OCI-LY1 (cell line): Measurements from ENCODE around the gene MRPS12.

Source experiments
- H2AFZ ChIP-seq: fragments of 200-600 bp; sonication (generic), shearing (Covaris generic); 2 replicates; pipeline ENCODE4 v1.6.0; 2014; ENCODE audit warnings: antibody characterized with exemption, mild to moderate bottlenecking, low read length
- H3F3A ChIP-seq: fragments of 200-600 bp; sonication (generic), shearing (Covaris generic); 2 replicates; pipeline ENCODE4 v1.6.0; 2014; ENCODE audit warnings: mild to moderate bottlenecking, antibody characterized with exemption, low read length, moderate library complexity; ENCODE audit not compliant: insufficient read depth
- H3K27ac ChIP-seq: fragments of 200-600 bp; sonication (generic); 2 replicates; pipeline ENCODE4 v1.5.1; 2014; ENCODE audit warnings: low read length, mixed run types, mild to moderate bottlenecking, low read depth; ENCODE audit not compliant: poor library complexity, severe bottlenecking
- H3K27me3 ChIP-seq: fragments of 200-600 bp; sonication (generic); 2 replicates; pipeline ENCODE4 v1.6.0; 2014; ENCODE audit warnings: antibody characterized with exemption, mild to moderate bottlenecking, low read length, moderate library complexity; ENCODE audit not compliant: insufficient read depth
- H3K36me3 ChIP-seq: fragments of 200-600 bp; sonication (generic); 2 replicates; pipeline ENCODE4 v1.6.1; 2014; ENCODE audit warnings: mild to moderate bottlenecking, antibody characterized with exemption, low read length, moderate library complexity, mixed read lengths; ENCODE audit not compliant: insufficient read depth
- H3K4me1 ChIP-seq: fragments of 200-600 bp; sonication (generic); 2 replicates; pipeline ENCODE4 v1.5.1; 2014; ENCODE audit warnings: mild to moderate bottlenecking, low read length, moderate library complexity; ENCODE audit not compliant: insufficient read depth, severe bottlenecking
- H3K4me2 ChIP-seq: fragments of 200-600 bp; sonication (generic), shearing (Covaris generic); 2 replicates; pipeline ENCODE4 v1.6.1; 2014; ENCODE audit warnings: low read length
- H3K4me3 ChIP-seq: fragments of 200-600 bp; sonication (generic); 2 replicates; pipeline ENCODE4 v1.5.1; 2014; ENCODE audit warnings: low read length, low read depth, mild to moderate bottlenecking, mixed read lengths; ENCODE audit not compliant: poor library complexity, severe bottlenecking
- H3K79me2 ChIP-seq: fragments of 200-600 bp; shearing (Covaris generic); 2 replicates; pipeline ENCODE4 v1.6.1; 2016; ENCODE audit warnings: mixed run types, low read length, mixed read lengths; ENCODE audit not compliant: insufficient read depth
- H3K9ac ChIP-seq: fragments of 200-600 bp; sonication (generic), shearing (Covaris generic); 2 replicates; pipeline ENCODE4 v1.6.1; 2014; ENCODE audit warnings: mild to moderate bottlenecking, low read length, mixed read lengths
- H3K9me2 ChIP-seq: fragments of 200-600 bp; sonication (generic), shearing (Covaris generic); 2 replicates; pipeline ENCODE4 v1.6.1; 2014; ENCODE audit warnings: low read depth, mild to moderate bottlenecking, low read length, mixed read lengths
- H3K9me3 ChIP-seq: fragments of 200-600 bp; shearing (Covaris generic); 2 replicates; pipeline ENCODE4 v1.6.1; 2014; ENCODE audit warnings: low read length, mixed read lengths
- H4K20me1 ChIP-seq: fragments of 200-600 bp; sonication (generic), shearing (Covaris generic); 2 replicates; pipeline ENCODE4 v1.6.0; 2016; ENCODE audit warnings: mild to moderate bottlenecking, low read length; ENCODE audit not compliant: insufficient read depth
- EZH2 ChIP-seq: fragments of 200-600 bp; sonication (generic), shearing (Covaris generic); IDR thresholded peaks from 2 replicates; pipeline ENCODE4 v1.8.0; 2017; ENCODE audit warnings: borderline replicate concordance, mixed run types, mild to moderate bottlenecking, antibody characterized with exemption, low read length, moderate library complexity, mixed read lengths
- TF ChIP-seq, protein P1 (sequence below): fragments of 200-600 bp; sonication (generic), shearing (Covaris generic); IDR thresholded peaks from 2 replicates; pipeline ENCODE4 v1.5.1; 2017; ENCODE audit warnings: mild to moderate bottlenecking, antibody characterized with exemption, low read length, moderate library complexity, mixed read lengths

Gene MRPS12

GRCh38 chr19:38905620-38906019 lies 25.1 kb upstream of the MRPS12 start:
- H3K79me2 ChIP-seq: peaks cover 12% of the 10 kb centered on the region
- no peaks in the 10 kb centered on the region for H4K20me1 ChIP-seq
- no peaks in the 10 kb centered on the region for H3K9me2 ChIP-seq
- H3K27me3 ChIP-seq: no peaks in the 10 kb centered on the region
- H3K36me3 ChIP-seq: peaks cover 51% of the 10 kb centered on the region
- no peak overlapping the region for H3K27ac ChIP-seq
- no peak overlapping the region for H3K4me3 ChIP-seq
- H3K4me2 ChIP-seq: no peak overlapping the region
- H3K9ac ChIP-seq: no peak overlapping the region
- TF ChIP-seq, protein P1, sequence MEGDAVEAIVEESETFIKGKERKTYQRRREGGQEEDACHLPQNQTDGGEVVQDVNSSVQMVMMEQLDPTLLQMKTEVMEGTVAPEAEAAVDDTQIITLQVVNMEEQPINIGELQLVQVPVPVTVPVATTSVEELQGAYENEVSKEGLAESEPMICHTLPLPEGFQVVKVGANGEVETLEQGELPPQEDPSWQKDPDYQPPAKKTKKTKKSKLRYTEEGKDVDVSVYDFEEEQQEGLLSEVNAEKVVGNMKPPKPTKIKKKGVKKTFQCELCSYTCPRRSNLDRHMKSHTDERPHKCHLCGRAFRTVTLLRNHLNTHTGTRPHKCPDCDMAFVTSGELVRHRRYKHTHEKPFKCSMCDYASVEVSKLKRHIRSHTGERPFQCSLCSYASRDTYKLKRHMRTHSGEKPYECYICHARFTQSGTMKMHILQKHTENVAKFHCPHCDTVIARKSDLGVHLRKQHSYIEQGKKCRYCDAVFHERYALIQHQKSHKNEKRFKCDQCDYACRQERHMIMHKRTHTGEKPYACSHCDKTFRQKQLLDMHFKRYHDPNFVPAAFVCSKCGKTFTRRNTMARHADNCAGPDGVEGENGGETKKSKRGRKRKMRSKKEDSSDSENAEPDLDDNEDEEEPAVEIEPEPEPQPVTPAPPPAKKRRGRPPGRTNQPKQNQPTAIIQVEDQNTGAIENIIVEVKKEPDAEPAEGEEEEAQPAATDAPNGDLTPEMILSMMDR: no peak
- no peak for TF ChIP-seq EZH2
- H3K9me3 ChIP-seq: no peaks in the 10 kb centered on the region
- H2AFZ ChIP-seq: no peak overlapping the region
- peaks cover 4% of the 10 kb centered on the region for H3K4me1 ChIP-seq
- no peaks in the 10 kb centered on the region for H3F3A ChIP-seq

- H3K4me1 ChIP-seq: no peaks in the 10 kb centered on the region
- no peaks in the 10 kb centered on the region for H3K9me2 ChIP-seq
- no peak overlapping the region for H3K9ac ChIP-seq
- H3F3A ChIP-seq: no peaks in the 10 kb centered on the region
- no peak overlapping the region for H3K27ac ChIP-seq
- H4K20me1 ChIP-seq: no peaks in the 10 kb centered on the region
- H3K9me3 ChIP-seq: no peaks in the 10 kb centered on the region
- no peak overlapping the region for H2AFZ ChIP-seq
- TF ChIP-seq EZH2: no peak
- TF ChIP-seq, protein P1: no peak
- no peak overlapping the region for H3K4me2 ChIP-seq
- no peak overlapping the region for H3K4me3 ChIP-seq
- no peaks in the 10 kb centered on the region for H3K79me2 ChIP-seq
- H3K36me3 ChIP-seq: peaks cover 45% of the 10 kb centered on the region
- no peaks in the 10 kb centered on the region for H3K27me3 ChIP-seq
Measured at GRCh38 chr19:38907227-38907626, 23.5 kb upstream of the MRPS12 start.

GRCh38 chr19:38907670-38908069 lies 23.1 kb upstream of the MRPS12 start:
- no peaks in the 10 kb centered on the region for H3K4me1 ChIP-seq
- H3K27me3 ChIP-seq: no peaks in the 10 kb centered on the region
- TF ChIP-seq EZH2: no peak
- TF ChIP-seq, protein P1: no peak

More at GRCh38 chr19:38907670-38908069, 23.1 kb upstream of the MRPS12 start:
- Histone ChIP-seq H3F3A (no peaks in the 10 kb centered on the region), H3K36me3 (peaks cover 45% of the 10 kb centered on the region), H3K27ac (no peak overlapping the region), H4K20me1 (no peaks in the 10 kb centered on the region), H3K4me2 (no peak overlapping the region), H3K4me3 (no peak overlapping the region), H3K9ac (no peak overlapping the region), H3K9me3 (no peaks in the 10 kb centered on the region), H3K79me2 (no peaks in the 10 kb centered on the region), H3K9me2 (no peaks in the 10 kb centered on the region), H2AFZ (no peak overlapping the region)
